Chondrocyte (in vitro differentiated cells): Measurements from ENCODE around the gene ANO5. TPM values are rescaled to one million over a fixed set of nuclear protein-coding genes. Genes with fewer than 3 reads are reported as not detected.
A peak's percentile ranks its signal among the peaks of the same experiment; 100 is the strongest.

Source experiments
- DNase-seq: peaks from one replicate; pipeline ENCODE4 v3.0.0; 2021; ENCODE audit warnings: mixed read lengths, low spot score
- H3K27ac Mint-ChIP-seq: one replicate; pipeline ENCODE4 v1.8.0; 2021; ENCODE audit warnings: mild to moderate bottlenecking, moderate library complexity, mixed read lengths; ENCODE audit not compliant: unreplicated experiment
- H3K27me3 Mint-ChIP-seq: 2 replicates; pipeline ENCODE4 v1.8.0; 2021; ENCODE audit warnings: low read depth, mixed read lengths
- H3K36me3 Mint-ChIP-seq: 2 replicates; pipeline ENCODE4 v1.8.0; 2021; ENCODE audit warnings: low read depth, mixed read lengths
- H3K4me1 Mint-ChIP-seq: 2 replicates; pipeline ENCODE4 v1.8.0; 2021; ENCODE audit warnings: low read depth, mild to moderate bottlenecking, mixed read lengths
- H3K4me3 Mint-ChIP-seq: one replicate; pipeline ENCODE4 v1.8.0; 2021; ENCODE audit warnings: mild to moderate bottlenecking, moderate library complexity, mixed read lengths; ENCODE audit not compliant: unreplicated experiment
- H3K9me3 Mint-ChIP-seq: 2 replicates; pipeline ENCODE4 v1.8.0; 2021; ENCODE audit warnings: low read depth, mixed read lengths
- total RNA-seq: library from RNA; stranded (reverse); gene quantifications from 3 replicates; pipeline ENCODE4 v1.2.1, GENCODE V29; 2021
- TF ChIP-seq, protein P1 (sequence below): fragments of 200-600 bp; sonication (generic); IDR thresholded peaks from 2 replicates; pipeline ENCODE4 v1.5.0; 2021; ENCODE audit warnings: antibody characterized with exemption, mild to moderate bottlenecking, moderate library complexity

The ANO5 gene
- total RNA-seq, 1 donor from 2014 or later: 0.20 TPM

DNA sequence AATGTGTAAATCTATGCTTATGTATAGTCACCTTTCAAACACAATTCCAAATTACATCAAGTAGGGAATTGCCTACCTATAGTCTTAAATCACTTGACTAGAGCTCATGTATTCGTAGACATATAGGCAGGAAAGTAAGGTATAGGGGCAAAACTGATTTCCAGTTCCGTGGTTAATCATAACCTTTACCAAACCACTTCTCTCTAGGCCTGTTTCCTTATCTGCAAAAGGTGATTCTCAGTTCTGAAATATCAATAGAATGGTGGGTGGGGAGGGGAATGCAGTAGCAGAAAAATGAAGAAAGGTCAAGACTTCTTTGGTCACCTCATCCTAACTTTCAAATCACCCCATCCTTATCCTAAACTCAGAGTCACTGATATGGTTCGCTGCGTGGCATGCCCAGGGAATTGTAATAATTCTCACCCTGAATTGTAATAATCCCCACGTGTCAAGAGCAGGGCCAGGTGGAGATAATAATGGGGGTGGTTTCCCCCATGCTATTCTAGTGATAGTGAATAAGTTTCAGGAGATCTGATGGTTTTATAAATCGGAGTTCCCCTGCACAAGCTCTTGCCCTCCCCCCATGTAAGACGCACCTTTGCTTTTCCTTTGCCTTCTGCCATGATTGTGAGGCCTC, 1.9 kb upstream of the ANO5 start:
- TF ChIP-seq, protein P1, sequence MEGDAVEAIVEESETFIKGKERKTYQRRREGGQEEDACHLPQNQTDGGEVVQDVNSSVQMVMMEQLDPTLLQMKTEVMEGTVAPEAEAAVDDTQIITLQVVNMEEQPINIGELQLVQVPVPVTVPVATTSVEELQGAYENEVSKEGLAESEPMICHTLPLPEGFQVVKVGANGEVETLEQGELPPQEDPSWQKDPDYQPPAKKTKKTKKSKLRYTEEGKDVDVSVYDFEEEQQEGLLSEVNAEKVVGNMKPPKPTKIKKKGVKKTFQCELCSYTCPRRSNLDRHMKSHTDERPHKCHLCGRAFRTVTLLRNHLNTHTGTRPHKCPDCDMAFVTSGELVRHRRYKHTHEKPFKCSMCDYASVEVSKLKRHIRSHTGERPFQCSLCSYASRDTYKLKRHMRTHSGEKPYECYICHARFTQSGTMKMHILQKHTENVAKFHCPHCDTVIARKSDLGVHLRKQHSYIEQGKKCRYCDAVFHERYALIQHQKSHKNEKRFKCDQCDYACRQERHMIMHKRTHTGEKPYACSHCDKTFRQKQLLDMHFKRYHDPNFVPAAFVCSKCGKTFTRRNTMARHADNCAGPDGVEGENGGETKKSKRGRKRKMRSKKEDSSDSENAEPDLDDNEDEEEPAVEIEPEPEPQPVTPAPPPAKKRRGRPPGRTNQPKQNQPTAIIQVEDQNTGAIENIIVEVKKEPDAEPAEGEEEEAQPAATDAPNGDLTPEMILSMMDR: no peak
- Mint-ChIP-seq H3K4me1 (peaks cover 21% of the 10 kb centered on the region), H3K27me3 (peaks cover 51% of the 10 kb centered on the region), H3K36me3 (no peaks in the 10 kb centered on the region), H3K27ac (no peak overlapping the region), H3K4me3 (no peak overlapping the region), H3K9me3 (no peaks in the 10 kb centered on the region)
- no peak for DNase-seq

DNA sequence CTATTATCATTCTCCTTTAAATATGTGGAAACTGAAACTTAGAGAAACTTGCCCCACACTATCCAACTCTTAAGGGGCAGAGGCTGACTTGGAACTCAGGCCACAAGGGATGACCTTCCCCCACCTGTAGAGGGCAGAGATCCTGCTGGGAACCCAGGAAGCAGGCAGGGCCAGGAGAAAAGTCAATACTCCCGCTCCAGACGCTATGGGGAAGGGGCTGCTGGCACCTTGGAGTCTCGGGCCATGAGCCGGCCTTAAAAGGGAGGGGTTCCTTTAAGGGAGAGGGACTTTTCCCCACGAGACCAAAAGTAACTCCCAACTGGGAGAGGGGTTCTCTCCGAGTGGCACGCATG, 620 bp upstream of the ANO5 start:
- H3K36me3 Mint-ChIP-seq: no peaks in the 10 kb centered on the region
- H3K27ac Mint-ChIP-seq: no peak overlapping the region
- TF ChIP-seq, protein P1: peak; percentile 16
- no peaks in the 10 kb centered on the region for H3K9me3 Mint-ChIP-seq
- DNase-seq: no peak
- H3K27me3 Mint-ChIP-seq: peaks cover 48% of the 10 kb centered on the region
- H3K4me3 Mint-ChIP-seq: peak overlapping the region; percentile 75
- H3K4me1 Mint-ChIP-seq: peaks cover 21% of the 10 kb centered on the region

DNA sequence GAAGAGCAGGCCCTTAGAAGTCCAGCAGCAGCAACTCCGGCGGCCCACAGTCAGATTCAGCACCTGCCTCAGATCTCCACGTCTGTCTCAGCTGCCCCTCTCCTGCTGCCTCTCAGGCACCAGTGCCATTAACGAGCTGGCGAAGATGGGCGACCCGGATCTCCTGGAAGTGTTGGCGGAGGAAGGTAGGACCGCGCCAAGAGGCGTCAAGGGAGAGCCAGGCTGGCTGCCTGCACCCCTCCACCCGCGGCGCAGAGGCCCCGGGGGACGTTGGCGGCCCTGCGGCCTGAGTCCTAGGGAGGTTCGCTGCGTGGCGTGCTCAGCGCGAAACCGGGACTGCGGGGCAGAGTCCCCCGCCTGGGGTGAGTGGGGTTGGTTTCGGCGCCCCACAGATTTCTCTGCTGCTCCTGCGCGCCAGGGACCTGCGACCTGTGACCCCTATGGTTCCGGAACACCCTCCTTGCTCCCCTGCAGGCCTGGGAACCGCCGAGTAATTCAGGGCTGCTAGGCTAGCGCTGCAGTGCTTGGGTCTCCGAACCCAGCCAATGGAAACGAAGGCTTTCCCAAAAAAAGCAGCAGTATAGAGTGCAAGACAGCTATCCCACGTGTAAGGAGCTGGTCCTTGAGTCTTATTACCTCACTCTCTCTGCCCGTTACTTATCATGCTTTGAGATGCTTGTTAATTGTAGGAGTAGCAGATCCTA, 615 bp downstream of the ANO5 start:
- no peaks in the 10 kb centered on the region for H3K9me3 Mint-ChIP-seq
- peaks cover 52% of the 10 kb centered on the region for H3K27me3 Mint-ChIP-seq
- H3K27ac Mint-ChIP-seq: no peak overlapping the region
- peak; percentile 77 for DNase-seq
- no peaks in the 10 kb centered on the region for H3K36me3 Mint-ChIP-seq
- peak overlapping the region; percentile 75 for H3K4me3 Mint-ChIP-seq
- TF ChIP-seq, protein P1: no peak
- H3K4me1 Mint-ChIP-seq: peaks cover 21% of the 10 kb centered on the region

DNA sequence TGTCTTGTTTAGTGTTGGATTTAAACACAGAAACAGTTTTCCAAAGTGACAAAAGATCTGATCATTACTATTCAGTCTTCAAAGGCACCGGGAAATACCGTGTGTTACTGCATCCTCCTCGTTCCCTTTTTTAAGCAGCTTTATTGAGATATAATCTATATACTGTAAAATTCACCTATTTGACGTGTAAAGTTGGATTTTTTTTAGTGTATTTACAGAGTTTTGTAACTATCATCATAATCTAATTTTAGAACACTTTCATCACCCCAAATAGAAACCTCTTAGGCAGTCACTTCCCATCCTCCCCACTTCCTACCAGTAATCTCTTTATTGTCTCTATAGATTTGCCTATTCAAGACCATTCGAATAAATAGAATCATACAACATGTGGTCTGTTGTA, 1.4 kb downstream of the ANO5 start:
- TF ChIP-seq, protein P1: no peak
- Mint-ChIP-seq H3K27ac (no peak overlapping the region), H3K9me3 (no peaks in the 10 kb centered on the region), H3K36me3 (no peaks in the 10 kb centered on the region), H3K4me3 (no peak overlapping the region), H3K4me1 (peaks cover 21% of the 10 kb centered on the region), H3K27me3 (peaks cover 54% of the 10 kb centered on the region)
- no peak for DNase-seq

DNA sequence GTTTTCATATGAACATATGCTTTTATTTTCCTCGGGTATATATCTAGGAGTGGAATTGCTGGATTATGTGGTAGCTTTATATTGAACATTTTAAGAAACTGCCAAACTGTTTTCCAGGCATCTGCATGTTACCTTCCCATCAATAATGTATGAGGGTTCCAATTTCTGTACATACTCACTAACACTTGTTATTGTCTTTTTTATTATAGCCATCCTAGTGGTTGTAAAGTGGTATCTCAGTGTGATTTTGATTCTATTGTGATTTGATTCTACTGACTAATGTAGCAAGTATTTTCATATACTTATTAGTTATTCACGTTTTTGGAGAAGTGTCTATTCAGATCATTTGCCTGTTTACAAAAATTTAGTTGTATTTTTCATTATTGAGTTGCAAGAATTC, 2.0 kb downstream of the ANO5 start:
- Mint-ChIP-seq H3K4me1 (peaks cover 21% of the 10 kb centered on the region), H3K27ac (no peak overlapping the region), H3K36me3 (no peaks in the 10 kb centered on the region), H3K27me3 (peaks cover 55% of the 10 kb centered on the region), H3K4me3 (no peak overlapping the region), H3K9me3 (no peaks in the 10 kb centered on the region)
- TF ChIP-seq, protein P1: no peak
- DNase-seq: no peak
